B cell (primary cell): Measurements from ENCODE around the gene HIC1. TPM values are rescaled to one million over a fixed set of nuclear protein-coding genes. Genes with fewer than 3 reads are reported as not detected.

Experiments used
- ATAC-seq: fragments of 200-7000 bp; cut with Tn5 transposase; one replicate; pipeline ENCODE4 v1.10.0; 2021; ENCODE audit warnings: low read depth, mild to moderate bottlenecking, moderate number of reproducible peaks, moderate library complexity
- CTCF ChIA-PET: fragments of 350-600 bp; sonication (Branson Sonifier 250); formaldehyde crosslinking; loops from one replicate; lab custom pipeline; 2021; ENCODE audit warnings: antibody characterized with exemption, inconsistent platforms; lab: Charles Lee
- POLR2A ChIA-PET: fragments of 350-600 bp; sonication (Branson Sonifier 250); formaldehyde crosslinking; loops from one replicate; lab custom pipeline; 2021; ENCODE audit warnings: antibody characterized with exemption; lab: Charles Lee
- DNase-seq: peaks from one replicate; pipeline ENCODE4 v3.0.0; 2013
- H2AFZ ChIP-seq: 2 replicates; pipeline ENCODE4 v1.6.1; 2012; ENCODE audit warnings: mild to moderate bottlenecking, low read depth, low read length; ENCODE audit not compliant: insufficient read depth, poor library complexity, severe bottlenecking
- H3K27ac ChIP-seq, 2 donors: 1 replicate in 1 of 2; 2 replicates in 1 of 2; pipeline ENCODE4 v1.5.1; 2012 to 2013; ENCODE audit warnings: low read length in 2 of 2, mild to moderate bottlenecking in 2 of 2, moderate library complexity in 1 of 2
- H3K27me3 ChIP-seq, 4 experiments: fragments of 200-600 bp in 1 of 4; sonication (generic) in 1 of 4; replicated peaks in 1 of 4; 1 replicate in 2 of 4; 2 replicates in 2 of 4; pipeline versions ENCODE4 v1.6.1 to v1.7.0; 2013 to 2016; ENCODE audit warnings: low read length in 3 of 4, mild to moderate bottlenecking in 2 of 4, mixed read lengths in 1 of 4, moderate library complexity in 1 of 4; ENCODE audit not compliant: insufficient read depth in 4 of 4, control insufficient read depth in 3 of 4; ENCODE audit errors: control extremely low read depth in 1 of 4
- H3K36me3 ChIP-seq, 2 experiments: replicated peaks in 1 of 2; 1 replicate in 1 of 2; 2 replicates in 1 of 2; pipeline versions ENCODE4 v1.6.1 to v1.7.1; 2013; ENCODE audit warnings: low read length in 1 of 2; ENCODE audit not compliant: insufficient read depth in 2 of 2, control insufficient read depth in 1 of 2; ENCODE audit errors: control extremely low read depth in 1 of 2, extremely low read depth in 1 of 2
- H3K4me1 ChIP-seq, 2 donors: fragments of 200-600 bp in 1 of 2; sonication (generic) in 1 of 2; 1 replicate in 1 of 2; 2 replicates in 1 of 2; pipeline versions ENCODE4 v1.5.1 to v1.6.1; 2013 to 2017; ENCODE audit warnings: low read length in 2 of 2; ENCODE audit not compliant: control insufficient read depth in 2 of 2, insufficient read depth in 2 of 2
- H3K4me2 ChIP-seq: replicated peaks from 2 replicates; pipeline ENCODE3; 2012; ENCODE audit warnings: mild to moderate bottlenecking, low read depth, low read length; ENCODE audit not compliant: poor library complexity, severe bottlenecking
- H3K4me3 ChIP-seq, 5 experiments: fragments of 200-600 bp in 1 of 5; sonication (generic) in 1 of 5; 1 replicate in 3 of 5; 2 replicates in 2 of 5; pipeline versions ENCODE4 v1.5.1 to v1.7.0; 2011 to 2016; ENCODE audit warnings: low read length in 4 of 5, mild to moderate bottlenecking in 4 of 5, low read depth in 2 of 5, control low read depth in 1 of 5, moderate library complexity in 1 of 5; ENCODE audit not compliant: insufficient read depth in 1 of 5; ENCODE audit errors: control extremely low read depth in 1 of 5, extremely low read depth in 1 of 5
- H3K79me2 ChIP-seq: fragments of 200-600 bp; sonication (generic); one replicate; pipeline ENCODE4 v1.6.0; 2016; ENCODE audit warnings: low read length; ENCODE audit not compliant: control insufficient read depth, insufficient read depth
- H3K9ac ChIP-seq: fragments of 200-600 bp; sonication (generic); 2 replicates; pipeline ENCODE4 v1.6.1; 2017; ENCODE audit warnings: mild to moderate bottlenecking, low read length, moderate library complexity
- H3K9me3 ChIP-seq, 3 donors: one replicate each; pipeline versions ENCODE4 v1.6.1 to v1.7.1; 2013; ENCODE audit warnings: low read length in 2 of 3; ENCODE audit not compliant: control insufficient read depth in 2 of 3, insufficient read depth in 1 of 3; ENCODE audit errors: control extremely low read depth in 1 of 3
- H4K20me1 ChIP-seq: 2 replicates; pipeline ENCODE4 v1.6.0; 2012; ENCODE audit warnings: mild to moderate bottlenecking, low read length; ENCODE audit not compliant: insufficient read depth, control insufficient read depth, poor library complexity, severe bottlenecking
- H3K27ac Mint-ChIP-seq: one replicate; pipeline ENCODE4 v1.8.0; 2021; ENCODE audit warnings: mixed read lengths
- H3K27me3 Mint-ChIP-seq: one replicate; pipeline ENCODE4 v1.8.0; 2021; ENCODE audit warnings: mixed read lengths
- H3K4me1 Mint-ChIP-seq: one replicate; pipeline ENCODE4 v1.8.0; 2021; ENCODE audit warnings: mixed read lengths
- H3K4me3 Mint-ChIP-seq: one replicate; pipeline ENCODE4 v1.8.0; 2021; ENCODE audit warnings: mixed read lengths
- H3K9me3 Mint-ChIP-seq: one replicate; pipeline ENCODE4 v1.8.0; 2022; ENCODE audit warnings: mixed read lengths; ENCODE audit not compliant: insufficient read depth
- CTCF ChIP-seq: fragments of 200-600 bp; IDR thresholded peaks from one replicate; pipeline ENCODE4 v1.8.0; 2022; ENCODE audit warnings: antibody characterized with exemption, mild to moderate bottlenecking
- EZH2 ChIP-seq: IDR thresholded peaks from 2 replicates; pipeline ENCODE4 v1.6.1; 2012; ENCODE audit warnings: borderline replicate concordance, low read depth, mild to moderate bottlenecking, moderate library complexity, low read length; ENCODE audit not compliant: insufficient read depth, poor library complexity, severe bottlenecking
- WGBS: methylation state at CpG from one replicate; pipeline ENCODE4 v1.1.5; 2013; ENCODE audit warnings: missing lambda C conversion rate; ENCODE audit not compliant: insufficient coverage; 5-methylcytosine and 5-hydroxymethylcytosine counted together
- intact Hi-C: fragments of 100-400 bp; cut with micrococcal nuclease; formaldehyde crosslinking; loops from one replicate; pipeline ENCODE4 v1.10.0; 2022
- polyA plus RNA-seq: library from polyadenylated mRNA; depleted of rRNA; stranded (reverse); fragments of >200 nt; gene quantifications from 2 replicates; pipeline ENCODE4 v1.2.3, GENCODE V29; 2012
- small RNA-seq: library from RNA; depleted of rRNA; stranded (forward); fragments of <200 nt; gene quantifications from one replicate; pipeline ENCODE3, GENCODE V24; 2012; ENCODE audit warnings: low replicate concordance, low read depth; ENCODE audit not compliant: insufficient read length
- total RNA-seq, 2 donors: library from RNA; stranded (reverse); fragments of 120-200 nt in 1 of 2; gene quantifications; 1 replicate in 1 of 2; 2 replicates in 1 of 2; pipeline versions ENCODE4 v1.2.3 to v1.2.4, GENCODE V29; 2013 to 2022

Gene HIC1
- total and polyA plus RNA-seq, 2 donors (not counting 1 experiment from before 2014, with no cell fraction given): 0.46 to 1.9 TPM

- POLR2A ChIA-PET: no interaction called here
- H4K20me1 ChIP-seq: no peaks in the 10 kb centered on the region
- CTCF ChIA-PET: interaction anchor here (0.8 kb wide), 2 partner anchors 18 to 52 kb away, joined by 3 read pairs; no protein-coding TSS in a partner anchor
- peaks cover 6% of the 10 kb centered on the region for H3K79me2 ChIP-seq
- H3K36me3 ChIP-seq: no peaks in the 10 kb centered on the region
- H3K4me3 ChIP-seq: no peak overlapping the region
- no peaks in the 10 kb centered on the region for H3K4me1 ChIP-seq
- no peak overlapping the region for H3K27ac Mint-ChIP-seq
- no peak overlapping the region for H3K4me3 Mint-ChIP-seq
- no peak for TF ChIP-seq CTCF
- no peak for TF ChIP-seq EZH2
- ATAC-seq: no peak
- intact Hi-C loops: no loop called here
- no peaks in the 10 kb centered on the region for H3K27me3 Mint-ChIP-seq
- no peak overlapping the region for H3K9ac ChIP-seq
- no peaks in the 10 kb centered on the region for H3K4me1 Mint-ChIP-seq
- no peak overlapping the region for H2AFZ ChIP-seq
- no peaks in the 10 kb centered on the region for H3K27me3 ChIP-seq
- no peaks in the 10 kb centered on the region for H3K9me3 ChIP-seq
- no peak overlapping the region for H3K27ac ChIP-seq
- H3K9me3 Mint-ChIP-seq: no peaks in the 10 kb centered on the region
- no peak for DNase-seq
- H3K4me2 ChIP-seq: no peak overlapping the region
- WGBS: 100% methylated on average over 3 of the region's 6 CpGs
Observed at GRCh38 chr17:2110436-2110835, 55.5 kb downstream of the HIC1 start.

DNA sequence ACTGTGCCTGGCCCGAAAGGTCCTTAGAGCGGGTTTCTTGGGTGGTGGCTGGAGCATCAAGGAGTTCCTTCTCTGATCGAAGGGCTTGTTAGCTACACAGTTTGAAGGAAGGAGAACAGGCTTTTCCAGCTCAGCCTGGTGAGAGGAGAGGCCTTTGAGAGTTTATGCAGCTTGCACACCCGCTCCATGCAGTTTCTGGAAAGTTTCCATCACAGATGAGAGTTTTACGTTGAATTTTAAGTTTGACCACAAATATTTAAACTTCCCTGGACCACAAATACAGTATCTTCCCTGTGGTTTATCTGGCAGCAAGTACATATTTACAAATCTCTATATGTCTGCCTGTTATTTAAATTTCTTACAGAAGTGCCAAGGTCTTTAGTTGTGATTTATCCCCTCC, 56.8 kb downstream of the HIC1 start:
- Mint-ChIP-seq H3K4me3 (no peak overlapping the region), H3K9me3 (no peaks in the 10 kb centered on the region), H3K27ac (no peak overlapping the region), H3K27me3 (no peaks in the 10 kb centered on the region), H3K4me1 (no peaks in the 10 kb centered on the region)
- ChIA-PET POLR2A (no interaction called here), CTCF (interaction anchor here (1.1 to 1.3 kb wide), 2 partner anchors 57 to 133 kb away, joined by 3 to 4 read pairs; no protein-coding TSS in a partner anchor)
- no peaks in the 10 kb centered on the region for H3K4me1 ChIP-seq
- WGBS: 95% methylated on average over 3 of the region's 5 CpGs
- no peak overlapping the region for H3K27ac ChIP-seq
- H3K27me3 ChIP-seq: no peaks in the 10 kb centered on the region
- no peaks in the 10 kb centered on the region for H4K20me1 ChIP-seq
- H3K9me3 ChIP-seq: no peaks in the 10 kb centered on the region
- no peak for TF ChIP-seq CTCF
- no peak for TF ChIP-seq EZH2
- no peak overlapping the region for H2AFZ ChIP-seq
- intact Hi-C loops: no loop called here
- no peak overlapping the region for H3K4me2 ChIP-seq
- H3K9ac ChIP-seq: no peak overlapping the region
- ATAC-seq (no peak), DNase-seq (no peak)
- H3K36me3 ChIP-seq: no peaks in the 10 kb centered on the region
- H3K79me2 ChIP-seq: peaks cover 6% of the 10 kb centered on the region
- H3K4me3 ChIP-seq: no peak overlapping the region

Small RNA genes lying within 50 kb of the gene (small RNA-seq; reads per million reads assigned to genes)
- gene AC090617.6 (not detected), gene AC090617.9 (not detected), gene MIR132 (0.76 reads per million), gene MIR212 (not detected), gene OVCA2 (not detected)

Other genes starting within 250 kb of the HIC1 start
- 37.5 and 42.3 TPM in 2 replicates for gene SMYD4, start 225.2 kb upstream of the HIC1 start, total RNA-seq
- 10.3 and 11.9 TPM in 2 replicates for gene SMYD4, start 225.2 kb upstream of the HIC1 start, polyA plus RNA-seq
- 74.2 and 94.5 TPM in 2 replicates for gene RPA1, start 225.1 kb upstream of the HIC1 start, total RNA-seq
- gene RPA1, start 225.1 kb upstream of the HIC1 start, polyA plus RNA-seq: 25.7 and 27.0 TPM in 2 replicates
- gene RTN4RL1, start 29.8 kb upstream of the HIC1 start, total RNA-seq: 0.07 and 0.10 TPM in 2 replicates
- 0.03 TPM in 1 of 2 replicates, not detected in the other for gene RTN4RL1, start 29.8 kb upstream of the HIC1 start, polyA plus RNA-seq
- gene DPH1, start 24.9 kb upstream of the HIC1 start, total RNA-seq: 76.6 and 83.6 TPM in 2 replicates
- gene DPH1, start 24.9 kb upstream of the HIC1 start, polyA plus RNA-seq: 90.9 and 105 TPM in 2 replicates
- gene OVCA2, start 13.1 kb upstream of the HIC1 start, total RNA-seq: 22.4 and 23.2 TPM in 2 replicates
- 27.4 and 43.9 TPM in 2 replicates for gene OVCA2, start 13.1 kb upstream of the HIC1 start, polyA plus RNA-seq
- gene SMG6, start 248.7 kb downstream of the HIC1 start, total RNA-seq: 35.5 and 41.8 TPM in 2 replicates
- gene SMG6, start 248.7 kb downstream of the HIC1 start, polyA plus RNA-seq: 7.7 and 10.6 TPM in 2 replicates
- 5.1 and 10.1 TPM in 2 replicates for gene SRR, start 248.8 kb downstream of the HIC1 start, total RNA-seq
- 2.6 and 3.2 TPM in 2 replicates for gene SRR, start 248.8 kb downstream of the HIC1 start, polyA plus RNA-seq